B cell (primary cell): ENCODE results near the gene DPP10.

ENCODE experiments used
- EZH2 ChIP-seq: IDR thresholded peaks from 2 replicates; pipeline ENCODE4 v1.6.1; 2012; ENCODE audit warnings: borderline replicate concordance, low read depth, mild to moderate bottlenecking, moderate library complexity, low read length; ENCODE audit not compliant: insufficient read depth, poor library complexity, severe bottlenecking
- TF ChIP-seq, protein P1 (sequence below): fragments of 200-600 bp; IDR thresholded peaks from one replicate; pipeline ENCODE4 v1.8.0; 2022; ENCODE audit warnings: antibody characterized with exemption, mild to moderate bottlenecking

DNA sequence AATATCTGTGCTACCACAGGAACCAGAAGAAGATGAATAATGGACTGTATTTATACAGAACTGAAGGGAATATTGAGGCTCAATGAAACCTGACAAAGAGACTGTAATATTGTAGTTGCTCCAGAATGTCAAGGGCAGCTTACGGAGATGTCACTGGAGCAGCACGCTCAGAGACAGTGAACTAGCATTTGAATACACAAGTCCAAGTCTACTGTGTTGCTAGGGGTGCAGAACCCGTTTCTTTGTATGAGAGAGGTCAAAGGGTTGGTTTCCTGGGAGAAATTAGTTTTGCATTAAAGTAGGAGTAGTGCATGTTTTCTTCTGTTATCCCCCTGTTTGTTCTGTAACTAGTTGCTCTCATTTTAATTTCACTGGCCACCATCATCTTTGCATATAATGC is 1399.9 kb downstream of the DPP10 start:
- TF ChIP-seq, protein P1, sequence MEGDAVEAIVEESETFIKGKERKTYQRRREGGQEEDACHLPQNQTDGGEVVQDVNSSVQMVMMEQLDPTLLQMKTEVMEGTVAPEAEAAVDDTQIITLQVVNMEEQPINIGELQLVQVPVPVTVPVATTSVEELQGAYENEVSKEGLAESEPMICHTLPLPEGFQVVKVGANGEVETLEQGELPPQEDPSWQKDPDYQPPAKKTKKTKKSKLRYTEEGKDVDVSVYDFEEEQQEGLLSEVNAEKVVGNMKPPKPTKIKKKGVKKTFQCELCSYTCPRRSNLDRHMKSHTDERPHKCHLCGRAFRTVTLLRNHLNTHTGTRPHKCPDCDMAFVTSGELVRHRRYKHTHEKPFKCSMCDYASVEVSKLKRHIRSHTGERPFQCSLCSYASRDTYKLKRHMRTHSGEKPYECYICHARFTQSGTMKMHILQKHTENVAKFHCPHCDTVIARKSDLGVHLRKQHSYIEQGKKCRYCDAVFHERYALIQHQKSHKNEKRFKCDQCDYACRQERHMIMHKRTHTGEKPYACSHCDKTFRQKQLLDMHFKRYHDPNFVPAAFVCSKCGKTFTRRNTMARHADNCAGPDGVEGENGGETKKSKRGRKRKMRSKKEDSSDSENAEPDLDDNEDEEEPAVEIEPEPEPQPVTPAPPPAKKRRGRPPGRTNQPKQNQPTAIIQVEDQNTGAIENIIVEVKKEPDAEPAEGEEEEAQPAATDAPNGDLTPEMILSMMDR: no peak
- no peak for TF ChIP-seq EZH2
